ENCODE results near the gene UBIAD1.
"Not testable (repeated sequence)": the region's sequence is repeated elsewhere in the genome, so short reads cannot be mapped to it uniquely, and the experiment has no call there.

The UBIAD1 gene

GRCh38 chr1:11280719-11281376, 7.8 kb downstream of the UBIAD1 start:
- no peak for DNase-seq

- DNase-seq: no peak
Observed at GRCh38 chr1:11281518-11282331, 8.7 kb downstream of the UBIAD1 start.

- no peak for DNase-seq
Observed at GRCh38 chr1:11283151-11283550, 10.2 kb downstream of the UBIAD1 start.

GRCh38 chr1:11284784-11285183, 11.8 kb downstream of the UBIAD1 start:
- no peak for DNase-seq

DNA sequence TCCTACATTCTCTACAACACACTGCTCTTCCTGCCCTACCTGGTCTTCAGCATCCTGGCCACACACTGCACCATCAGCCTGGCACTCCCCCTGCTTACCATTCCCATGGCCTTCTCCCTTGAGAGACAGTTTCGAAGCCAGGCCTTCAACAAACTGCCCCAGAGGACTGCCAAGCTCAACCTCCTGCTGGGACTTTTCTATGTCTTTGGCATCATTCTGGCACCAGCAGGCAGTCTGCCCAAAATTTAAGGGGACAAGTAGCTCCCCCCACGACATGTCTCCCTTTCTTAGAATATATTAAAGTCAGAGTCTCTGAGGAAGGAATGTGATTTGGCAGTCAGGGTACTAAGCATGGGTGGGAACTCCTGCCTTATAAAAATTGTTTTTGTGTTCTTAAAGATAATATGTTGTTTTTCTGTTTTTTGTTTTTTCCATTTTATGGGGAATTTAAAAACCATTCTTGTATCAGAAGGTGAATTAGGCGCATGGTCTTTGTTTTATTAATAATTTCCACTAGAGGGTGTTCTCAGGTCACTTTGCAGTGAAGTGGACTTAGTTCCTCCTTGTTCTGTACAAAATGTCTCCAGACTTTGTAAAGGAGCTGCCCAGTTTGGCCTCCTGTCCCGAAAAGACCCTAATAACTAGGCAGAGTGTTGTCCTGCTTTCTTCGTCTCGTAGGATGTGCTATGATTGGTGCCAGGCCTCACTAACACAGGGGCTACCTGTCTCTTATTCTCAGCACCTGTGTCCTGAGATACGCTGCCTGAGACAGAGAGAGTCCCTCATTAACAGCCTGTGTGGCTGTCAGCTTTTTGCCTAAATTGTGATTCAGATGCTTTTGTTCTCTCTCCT, 13.1 kb downstream of the UBIAD1 start:
- no peak for DNase-seq

DNA sequence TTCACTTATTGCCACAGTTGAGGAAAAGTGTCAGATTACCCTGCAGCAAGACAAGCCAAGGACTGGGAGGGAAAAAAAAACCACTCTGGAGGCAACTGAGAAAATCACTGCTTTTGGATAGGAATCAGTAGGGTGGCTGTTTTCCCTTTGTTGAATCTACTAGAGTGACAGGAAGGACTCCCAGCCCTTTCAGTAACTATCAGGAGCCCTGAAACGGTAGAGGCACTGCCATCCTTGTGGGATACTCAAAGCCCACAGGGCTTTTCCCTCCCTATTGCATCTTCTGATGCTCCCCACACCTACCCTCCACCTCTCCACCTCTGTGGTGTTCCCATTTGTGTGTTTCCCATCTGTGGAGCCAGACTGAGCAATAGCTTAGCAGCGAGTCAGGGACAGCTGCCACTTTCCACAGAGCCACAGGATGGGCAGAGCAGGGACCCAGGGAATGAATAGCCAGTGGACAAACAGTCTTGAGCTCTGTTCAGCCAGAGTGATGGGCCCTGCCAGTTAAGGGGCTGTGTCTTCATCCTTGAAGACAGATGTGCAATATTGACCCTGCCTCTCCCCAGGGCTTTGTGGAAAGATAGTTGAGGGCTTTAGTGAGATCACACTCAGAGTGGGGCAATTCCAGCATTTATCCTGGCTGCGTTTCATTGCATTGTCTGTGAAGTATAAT, 13.9 kb downstream of the UBIAD1 start:
- DNase-seq: no peak

- no peak for DNase-seq
Observed at GRCh38 chr1:11289064-11289463, 16.1 kb downstream of the UBIAD1 start.

- DNase-seq: no peak
Observed at GRCh38 chr1:11291049-11291448, 18.1 kb downstream of the UBIAD1 start.

DNA sequence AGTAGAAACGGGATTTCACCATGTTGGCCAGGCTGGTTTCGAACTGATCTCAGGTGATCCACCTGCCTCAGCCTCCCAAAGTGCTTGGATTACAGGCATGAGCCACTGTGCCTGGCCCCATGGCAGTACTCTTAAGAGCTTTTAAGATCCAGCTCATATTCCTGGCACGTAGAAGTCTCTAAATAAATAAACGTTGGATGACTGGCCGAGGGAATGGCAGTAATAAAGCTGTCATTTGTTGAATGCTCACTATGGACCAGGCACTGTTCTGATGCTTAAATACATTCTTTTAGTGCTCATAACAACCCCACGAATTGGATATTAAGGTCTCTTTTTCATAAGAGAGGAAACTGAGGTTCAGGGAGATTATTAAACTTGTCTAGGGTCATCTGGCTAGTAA, 20.9 kb downstream of the UBIAD1 start:
- no peak for DNase-seq

GRCh38 chr1:11294951-11295350, 22.0 kb downstream of the UBIAD1 start:
- DNase-seq: no peak

- no peak for DNase-seq
Observed at GRCh38 chr1:11295905-11296304, 22.9 kb downstream of the UBIAD1 start.

- not testable (repeated sequence) for DNase-seq
Observed at GRCh38 chr1:11297774-11298173, 24.8 kb downstream of the UBIAD1 start.

- no peak for DNase-seq
Observed at GRCh38 chr1:11298390-11299224, 25.6 kb downstream of the UBIAD1 start.

DNA sequence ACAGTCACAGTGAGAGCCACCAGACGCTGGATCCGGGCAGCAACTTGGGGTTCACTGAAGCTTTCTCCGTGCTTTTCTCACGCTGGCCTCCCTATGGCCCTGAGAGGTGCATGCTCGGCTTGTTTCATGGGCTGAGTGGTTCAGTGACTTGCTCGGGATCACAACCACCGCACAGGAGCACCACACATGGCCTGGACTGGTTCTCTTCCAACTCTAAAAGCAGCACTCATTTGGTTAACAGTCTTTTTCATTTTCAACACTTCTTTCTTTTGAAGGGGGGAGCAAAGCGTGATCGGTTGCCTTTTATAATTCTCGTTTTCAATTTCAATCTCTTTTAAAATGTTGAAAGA, 26.2 kb downstream of the UBIAD1 start:
- DNase-seq: no peak

GRCh38 chr1:11301601-11302000, 28.6 kb downstream of the UBIAD1 start:
- no peak for DNase-seq

DNA sequence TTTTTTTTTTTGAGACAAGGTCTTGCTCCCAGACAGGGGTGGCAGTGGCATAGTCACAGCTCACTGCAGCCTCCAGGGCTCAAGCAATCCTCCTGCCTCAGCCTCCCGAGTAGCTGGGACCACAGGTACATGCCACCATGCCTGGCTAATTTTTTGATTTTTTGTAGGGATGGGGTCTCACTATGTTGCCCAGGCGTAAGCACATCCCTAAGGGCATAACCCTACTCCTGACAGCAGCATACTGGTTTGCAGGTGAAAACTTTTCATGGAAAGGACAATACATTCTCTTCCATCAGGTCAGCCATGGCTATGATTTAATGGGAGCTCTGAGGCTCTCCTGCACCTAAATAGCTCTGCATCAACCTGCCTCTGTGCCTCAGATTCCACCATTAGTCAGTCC, 29.4 kb downstream of the UBIAD1 start:
- no peak for DNase-seq

GRCh38 chr1:11305516-11305915, 32.5 kb downstream of the UBIAD1 start:
- not testable (repeated sequence) for DNase-seq

DNA sequence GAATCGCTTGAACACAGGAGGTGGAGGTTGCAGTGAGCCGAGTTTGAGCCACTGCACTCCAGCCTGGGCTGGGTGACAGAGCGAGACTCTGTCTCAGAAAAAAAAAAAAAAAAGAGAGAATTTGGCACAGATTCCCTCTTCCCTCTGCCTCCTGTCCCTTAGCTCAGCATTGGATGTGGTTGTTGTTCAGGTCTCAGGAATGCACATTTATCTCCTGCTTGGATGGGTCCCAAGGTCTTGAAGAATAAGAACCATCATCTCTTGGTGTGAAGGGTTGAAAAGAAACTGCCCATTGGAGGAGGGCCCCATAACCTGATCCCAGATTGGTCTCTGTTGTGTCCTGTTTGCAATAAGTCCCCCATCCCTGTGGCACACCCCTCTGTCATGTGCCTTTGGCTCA, 34.9 kb downstream of the UBIAD1 start:
- no peak for DNase-seq

DNA sequence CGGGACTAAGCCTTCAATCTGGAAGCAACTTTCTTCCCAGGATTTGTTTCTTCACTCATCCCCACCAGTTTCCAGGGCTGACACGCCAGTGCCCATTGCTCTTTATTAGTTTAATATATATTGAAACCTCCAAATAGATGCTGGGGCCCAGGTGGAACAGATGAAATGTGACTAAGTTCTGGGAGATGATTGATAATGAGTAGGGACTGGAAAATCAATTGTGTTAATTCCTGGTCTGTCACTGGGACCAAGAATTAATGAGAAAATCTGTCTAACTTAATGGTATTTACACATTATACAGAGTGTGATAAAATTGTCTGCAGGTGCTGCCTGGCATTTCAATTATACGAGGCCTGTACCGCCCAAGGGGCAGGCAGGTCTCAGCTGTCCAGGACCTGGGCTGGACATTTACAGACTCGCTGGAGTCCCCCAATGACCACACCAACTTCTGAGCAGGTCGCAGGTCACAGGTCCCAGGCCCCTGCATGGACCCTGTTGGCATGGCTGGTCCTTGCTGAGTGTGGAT, 35.8 kb downstream of the UBIAD1 start:
- DNase-seq: no peak

GRCh38 chr1:11309385-11309784, 36.4 kb downstream of the UBIAD1 start:
- no peak for DNase-seq

DNA sequence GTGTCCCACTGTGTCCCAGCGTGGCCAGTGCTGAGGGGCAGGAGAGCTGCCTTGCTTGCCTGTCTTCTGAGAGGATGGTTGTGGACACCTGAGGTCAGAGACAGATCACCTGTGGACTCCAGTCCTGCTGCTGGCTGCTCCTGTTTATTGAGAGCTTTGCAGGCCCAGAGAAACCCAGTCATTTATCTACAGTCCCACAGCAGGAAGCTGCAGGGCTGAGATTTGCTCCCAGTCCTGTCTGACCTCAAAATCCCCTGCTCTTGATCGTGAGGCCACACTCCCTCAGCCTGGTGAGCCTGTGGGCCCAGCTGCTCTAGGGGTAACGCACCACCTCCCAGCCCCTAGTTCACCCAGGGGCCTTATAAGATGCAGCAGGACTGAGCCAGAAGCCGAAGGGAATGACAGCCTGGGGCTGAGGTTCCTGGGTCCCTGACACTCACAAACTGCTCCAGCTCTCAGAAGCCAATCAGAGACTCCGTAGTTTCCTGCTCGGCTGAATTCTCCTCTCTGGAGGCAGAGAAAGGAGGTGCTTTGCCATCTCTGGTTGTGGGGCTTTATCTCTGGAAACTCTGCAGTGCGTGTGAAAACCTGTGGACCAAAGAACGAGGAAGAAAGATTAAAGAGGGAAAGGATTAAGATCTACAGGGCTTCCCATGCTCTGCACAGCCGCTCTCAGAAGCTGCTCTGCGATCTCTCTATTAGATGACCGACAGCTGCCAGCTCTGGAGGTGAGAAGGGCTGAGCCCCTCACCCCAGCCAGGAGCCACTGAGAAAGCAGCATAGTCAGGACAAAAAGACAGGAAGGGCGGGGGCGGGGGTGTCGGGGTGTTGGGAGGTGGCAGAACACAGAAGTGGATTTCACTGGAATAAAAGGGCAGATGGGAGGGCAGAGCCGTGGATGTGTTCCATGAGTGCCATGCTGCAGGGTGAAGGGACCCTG, 39.1 kb downstream of the UBIAD1 start:
- no peak for DNase-seq
